WTC11 (cell line): ENCODE measurements around the gene GTF2I.

Source experiments
- CTCF ChIP-seq: fragments of 200-600 bp; IDR thresholded peaks from 2 replicates; pipeline ENCODE4 v1.8.0; 2022; ENCODE audit warnings: antibody characterized with exemption
- E2F4 ChIP-seq: sonication (generic); formaldehyde crosslinking; IDR thresholded peaks from 2 replicates; pipeline ENCODE4 v1.8.1; 2022; ENCODE audit warnings: low read depth, mild to moderate bottlenecking, moderate library complexity, missing genetic modification reagents, borderline replicate concordance
- FOXJ3 ChIP-seq: sonication (generic); formaldehyde crosslinking; IDR thresholded peaks from 2 replicates; pipeline ENCODE4 v1.9.0; 2021; ENCODE audit warnings: missing genetic modification reagents, mild to moderate bottlenecking, borderline replicate concordance

- no peak for TF ChIP-seq CTCF
- TF ChIP-seq FOXJ3: no peak
- TF ChIP-seq E2F4: no peak
These were observed 2.7 kb upstream of the GTF2I start for GRCh38 chr7:74654811-74655210.
